ENCODE measurements around the gene MRPL3.

- TF ChIP-seq EZH2phosphoT487 (IDR thresholded peaks at IDR 0.05; ENCODE audit: low read length) (no peak), CTCF (IDR thresholded peaks at IDR 0.05; ENCODE audit: low read length) (no peak), EZH2 (optimal IDR thresholded peaks at IDR 0.05; ENCODE audit: low read depth, low read length) (no peak)
Observed at GRCh38 chr3:131491084-131491483, 11.7 kb downstream of the MRPL3 start.
